HL-60 (cell line): ENCODE data around the gene MACROD2.

ENCODE experiments used
- DNase-seq, 2 experiments: peaks; one replicate each; pipeline ENCODE4 v3.0.0-alpha.2; 2010 to 2020; ENCODE audit warnings: low read depth in 1 of 2, low spot score in 1 of 2
- H3K27ac ChIP-seq: fragments of 250-450 bp; sonication (Bioruptor Pico); replicated peaks from 2 replicates; pipeline ENCODE4 v1.5.1; 2020; ENCODE audit warnings: mild to moderate bottlenecking, moderate library complexity
- H3K27me3 ChIP-seq: fragments of 250-450 bp; sonication (Bioruptor Pico); 2 replicates; pipeline ENCODE4 v1.5.1; 2021; ENCODE audit warnings: mild to moderate bottlenecking, moderate library complexity; ENCODE audit not compliant: insufficient read depth, poor library complexity, severe bottlenecking
- H3K4me3 ChIP-seq: replicated peaks from 2 replicates; pipeline ENCODE4 v1.5.1; 2011; ENCODE audit warnings: mild to moderate bottlenecking, control low read depth, low read length; ENCODE audit not compliant: insufficient read depth
- GABPA ChIP-seq: IDR thresholded peaks from 2 replicates; pipeline ENCODE4 v1.6.1; 2012; ENCODE audit warnings: low read depth
- POLR2AphosphoS5 ChIP-seq: IDR thresholded peaks from 2 replicates; pipeline ENCODE4 v1.6.1; 2012; ENCODE audit warnings: low read depth
- SPI1 ChIP-seq: IDR thresholded peaks from 2 replicates; pipeline ENCODE4 v1.6.1; 2012; ENCODE audit warnings: low read depth, mild to moderate bottlenecking, borderline replicate concordance
- TF ChIP-seq, protein P1 (sequence below): IDR thresholded peaks from 2 replicates; pipeline ENCODE4 v1.6.1; 2012; ENCODE audit warnings: low read depth; ENCODE audit not compliant: insufficient replicate concordance
- TF ChIP-seq, protein P2 (sequence below): IDR thresholded peaks from one replicate; pipeline ENCODE4 v1.5.1; 2011; ENCODE audit warnings: low read length, control low read depth, inconsistent platforms; ENCODE audit not compliant: insufficient read depth

MACROD2 gene

DNA sequence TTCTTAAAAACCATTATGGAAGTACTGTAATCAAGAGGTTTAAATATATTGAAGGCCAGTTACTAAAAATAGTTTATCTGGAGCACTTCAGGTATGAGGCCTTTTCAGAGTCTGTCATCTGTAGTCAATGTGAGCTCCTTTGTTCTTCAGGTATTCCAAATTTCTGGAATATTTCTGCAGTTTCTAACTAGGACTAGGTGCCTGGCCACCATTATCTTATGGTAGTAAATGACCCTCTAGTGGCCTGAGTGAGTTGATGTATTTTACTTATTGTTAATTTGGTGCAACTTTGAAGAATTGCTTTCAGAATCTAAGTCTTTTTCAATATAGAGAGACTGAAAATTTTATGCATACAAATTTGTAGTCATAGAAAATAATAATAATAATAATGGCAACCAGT lies 437.3 kb downstream of the MACROD2 start:
- Histone ChIP-seq H3K27me3 (no peaks in the 10 kb centered on the region), H3K4me3 (no peak overlapping the region), H3K27ac (no peak overlapping the region)
- TF ChIP-seq, protein P1, sequence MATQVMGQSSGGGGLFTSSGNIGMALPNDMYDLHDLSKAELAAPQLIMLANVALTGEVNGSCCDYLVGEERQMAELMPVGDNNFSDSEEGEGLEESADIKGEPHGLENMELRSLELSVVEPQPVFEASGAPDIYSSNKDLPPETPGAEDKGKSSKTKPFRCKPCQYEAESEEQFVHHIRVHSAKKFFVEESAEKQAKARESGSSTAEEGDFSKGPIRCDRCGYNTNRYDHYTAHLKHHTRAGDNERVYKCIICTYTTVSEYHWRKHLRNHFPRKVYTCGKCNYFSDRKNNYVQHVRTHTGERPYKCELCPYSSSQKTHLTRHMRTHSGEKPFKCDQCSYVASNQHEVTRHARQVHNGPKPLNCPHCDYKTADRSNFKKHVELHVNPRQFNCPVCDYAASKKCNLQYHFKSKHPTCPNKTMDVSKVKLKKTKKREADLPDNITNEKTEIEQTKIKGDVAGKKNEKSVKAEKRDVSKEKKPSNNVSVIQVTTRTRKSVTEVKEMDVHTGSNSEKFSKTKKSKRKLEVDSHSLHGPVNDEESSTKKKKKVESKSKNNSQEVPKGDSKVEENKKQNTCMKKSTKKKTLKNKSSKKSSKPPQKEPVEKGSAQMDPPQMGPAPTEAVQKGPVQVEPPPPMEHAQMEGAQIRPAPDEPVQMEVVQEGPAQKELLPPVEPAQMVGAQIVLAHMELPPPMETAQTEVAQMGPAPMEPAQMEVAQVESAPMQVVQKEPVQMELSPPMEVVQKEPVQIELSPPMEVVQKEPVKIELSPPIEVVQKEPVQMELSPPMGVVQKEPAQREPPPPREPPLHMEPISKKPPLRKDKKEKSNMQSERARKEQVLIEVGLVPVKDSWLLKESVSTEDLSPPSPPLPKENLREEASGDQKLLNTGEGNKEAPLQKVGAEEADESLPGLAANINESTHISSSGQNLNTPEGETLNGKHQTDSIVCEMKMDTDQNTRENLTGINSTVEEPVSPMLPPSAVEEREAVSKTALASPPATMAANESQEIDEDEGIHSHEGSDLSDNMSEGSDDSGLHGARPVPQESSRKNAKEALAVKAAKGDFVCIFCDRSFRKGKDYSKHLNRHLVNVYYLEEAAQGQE, result no peak
- TF ChIP-seq GABPA (no peak), SPI1 (no peak), POLR2AphosphoS5 (no peak)
- TF ChIP-seq, protein P2, sequence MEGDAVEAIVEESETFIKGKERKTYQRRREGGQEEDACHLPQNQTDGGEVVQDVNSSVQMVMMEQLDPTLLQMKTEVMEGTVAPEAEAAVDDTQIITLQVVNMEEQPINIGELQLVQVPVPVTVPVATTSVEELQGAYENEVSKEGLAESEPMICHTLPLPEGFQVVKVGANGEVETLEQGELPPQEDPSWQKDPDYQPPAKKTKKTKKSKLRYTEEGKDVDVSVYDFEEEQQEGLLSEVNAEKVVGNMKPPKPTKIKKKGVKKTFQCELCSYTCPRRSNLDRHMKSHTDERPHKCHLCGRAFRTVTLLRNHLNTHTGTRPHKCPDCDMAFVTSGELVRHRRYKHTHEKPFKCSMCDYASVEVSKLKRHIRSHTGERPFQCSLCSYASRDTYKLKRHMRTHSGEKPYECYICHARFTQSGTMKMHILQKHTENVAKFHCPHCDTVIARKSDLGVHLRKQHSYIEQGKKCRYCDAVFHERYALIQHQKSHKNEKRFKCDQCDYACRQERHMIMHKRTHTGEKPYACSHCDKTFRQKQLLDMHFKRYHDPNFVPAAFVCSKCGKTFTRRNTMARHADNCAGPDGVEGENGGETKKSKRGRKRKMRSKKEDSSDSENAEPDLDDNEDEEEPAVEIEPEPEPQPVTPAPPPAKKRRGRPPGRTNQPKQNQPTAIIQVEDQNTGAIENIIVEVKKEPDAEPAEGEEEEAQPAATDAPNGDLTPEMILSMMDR, result no peak
- DNase-seq, result no peak

DNA sequence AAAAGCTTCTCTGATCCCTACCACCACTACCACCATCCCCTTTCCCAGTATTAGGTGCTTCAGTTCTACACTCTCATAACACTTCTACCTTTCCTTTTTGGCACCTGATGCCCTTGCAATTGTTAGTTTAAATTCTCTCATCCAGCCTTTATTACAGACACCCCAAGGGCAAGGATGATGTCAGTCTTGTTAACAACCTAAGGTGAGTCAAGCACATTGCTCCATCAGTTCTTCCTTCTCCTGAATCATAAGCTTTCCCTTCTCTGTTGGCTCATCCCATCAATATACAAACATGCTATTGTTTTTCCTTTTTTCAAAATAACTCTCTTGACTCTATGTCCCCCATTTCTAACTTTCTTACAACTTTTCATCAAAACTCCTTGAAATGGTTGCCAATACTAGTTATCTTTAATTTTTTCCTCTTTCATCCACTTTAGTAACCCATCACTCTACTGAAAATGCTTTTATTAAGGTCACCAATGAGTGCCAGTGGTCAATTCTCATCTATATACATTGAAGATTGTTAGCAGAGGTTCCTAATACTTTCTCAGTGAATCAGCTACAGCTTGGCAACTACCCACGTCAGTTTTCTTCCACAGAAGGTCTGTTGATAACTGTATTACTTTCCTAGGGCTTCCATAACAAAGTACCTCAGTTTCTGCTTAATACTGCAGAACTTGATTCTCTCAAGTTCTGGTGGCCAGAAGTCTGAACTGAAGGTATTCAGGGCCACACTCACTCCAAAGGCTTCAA lies 439.2 kb downstream of the MACROD2 start:
- no peak overlapping the region for H3K27ac ChIP-seq
- no peak overlapping the region for H3K4me3 ChIP-seq
- TF ChIP-seq, protein P1, result no peak
- TF ChIP-seq GABPA (no peak), SPI1 (no peak), POLR2AphosphoS5 (no peak)
- TF ChIP-seq, protein P2, result no peak
- no peaks in the 10 kb centered on the region for H3K27me3 ChIP-seq
- DNase-seq, result no peak

DNA sequence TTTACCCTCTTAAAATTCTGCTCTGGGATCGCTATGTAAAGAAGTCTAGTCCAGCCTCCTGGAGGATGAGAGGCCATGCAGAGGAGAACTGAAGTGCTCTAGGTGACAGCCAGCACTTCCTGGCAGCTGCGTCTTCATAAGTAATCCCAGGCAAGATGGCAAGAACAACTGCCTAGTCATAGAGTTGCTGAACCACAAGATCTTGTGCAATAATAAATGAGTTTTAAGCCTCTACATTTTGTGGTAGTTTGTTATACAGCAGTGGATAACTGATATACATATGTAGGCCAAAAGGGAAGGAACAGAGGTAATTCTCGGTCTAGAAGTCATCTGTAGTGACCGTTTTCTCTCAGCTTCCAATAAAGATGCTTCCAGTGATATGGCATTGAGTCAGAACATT lies 445.9 kb downstream of the MACROD2 start:
- TF ChIP-seq POLR2AphosphoS5 (peak; percentile 28; the same call in 1 of the 2 replicates), GABPA (no peak), SPI1 (peak; percentile 48; the same call in 1 of the 2 replicates)
- TF ChIP-seq, protein P2, result no peak
- TF ChIP-seq, protein P1, result no peak
- DNase-seq, result peak; percentile 42 to 74
- no peak overlapping the region for H3K4me3 ChIP-seq
- no peaks in the 10 kb centered on the region for H3K27me3 ChIP-seq
- H3K27ac ChIP-seq, result peak overlapping the region; percentile 23
